UCSD-AML1 (cell line): Measurements from ENCODE around the gene LYSET.
"Not testable (repeated sequence)": the region's sequence is repeated elsewhere in the genome, so short reads cannot be mapped to it uniquely, and the experiment has no call there.

Experiments used
- DNase-seq: peaks from one replicate; lab custom pipeline; 2025; ENCODE audit not compliant: unreplicated experiment; lab: John Stamatoyannopoulos, UW

Gene LYSET

GRCh38 chr14:93214598-93214997 lies 29.5 kb downstream of the LYSET start:
- no peak for DNase-seq

GRCh38 chr14:93219103-93219726 lies 34.1 kb downstream of the LYSET start:
- peak; percentile 24 for DNase-seq

GRCh38 chr14:93220509-93220908 lies 35.4 kb downstream of the LYSET start:
- DNase-seq = no peak

- DNase-seq = no peak
Measured at GRCh38 chr14:93223565-93223964, 38.4 kb downstream of the LYSET start.

GRCh38 chr14:93228550-93228949 lies 43.4 kb downstream of the LYSET start:
- no peak for DNase-seq

- no peak for DNase-seq
Measured at GRCh38 chr14:93230539-93230938, 45.4 kb downstream of the LYSET start.

GRCh38 chr14:93231129-93231979 lies 46.2 kb downstream of the LYSET start:
- DNase-seq = no peak

- DNase-seq = no peak
Measured at GRCh38 chr14:93232159-93232558, 47.0 kb downstream of the LYSET start.

GRCh38 chr14:93233078-93233477 lies 48.0 kb downstream of the LYSET start:
- DNase-seq = not testable (repeated sequence)

GRCh38 chr14:93234798-93235197 lies 49.7 kb downstream of the LYSET start:
- no peak for DNase-seq
